CD14-positive monocyte (primary cell): ENCODE results near the gene RARRES2. TPM values are rescaled to one million over a fixed set of nuclear protein-coding genes. Genes with fewer than 3 reads are reported as not detected.

Source experiments
- DNase-seq, 3 donors: peaks; one replicate each; pipeline ENCODE4 v3.0.0-alpha.2; 2011 to 2022
- H2AFZ ChIP-seq: 2 replicates; pipeline ENCODE4 v1.6.0; 2012; ENCODE audit warnings: mild to moderate bottlenecking, low read depth, low read length, inconsistent platforms; ENCODE audit not compliant: insufficient read depth, poor library complexity, severe bottlenecking
- H3K27ac ChIP-seq, 2 donors: 1 replicate in 1 of 2; 2 replicates in 1 of 2; pipeline ENCODE4 v1.5.1; 2012 to 2013; ENCODE audit warnings: low read length in 2 of 2, control low read depth in 1 of 2, inconsistent platforms in 1 of 2, low read depth in 1 of 2, mild to moderate bottlenecking in 1 of 2
- H3K27me3 ChIP-seq, 2 donors: one replicate each; pipeline versions ENCODE4 v1.6.0 to v1.6.1; 2011 to 2013; ENCODE audit warnings: low read length in 2 of 2; ENCODE audit not compliant: control insufficient read depth in 2 of 2, insufficient read depth in 2 of 2
- H3K36me3 ChIP-seq, 2 donors: replicated peaks in 1 of 2; 1 replicate in 1 of 2; 2 replicates in 1 of 2; pipeline versions ENCODE4 v1.5.1 to v1.6.1; 2012 to 2013; ENCODE audit warnings: low read length in 2 of 2, control low read depth in 1 of 2, inconsistent platforms in 1 of 2, mild to moderate bottlenecking in 1 of 2; ENCODE audit not compliant: insufficient read depth in 2 of 2, control insufficient read depth in 1 of 2
- H3K4me1 ChIP-seq, 2 donors: 1 replicate in 1 of 2; 2 replicates in 1 of 2; pipeline versions ENCODE4 v1.5.1 to v1.6.1; 2012 to 2013; ENCODE audit warnings: low read length in 2 of 2, control low read depth in 1 of 2, inconsistent platforms in 1 of 2, mild to moderate bottlenecking in 1 of 2, moderate library complexity in 1 of 2; ENCODE audit not compliant: insufficient read depth in 2 of 2, control insufficient read depth in 1 of 2
- H3K4me2 ChIP-seq: replicated peaks from 2 replicates; pipeline ENCODE3; 2012; ENCODE audit warnings: low read length, moderate library complexity, mild to moderate bottlenecking; ENCODE audit not compliant: poor library complexity, severe bottlenecking; ENCODE audit errors: extremely low read depth
- H3K4me3 ChIP-seq, 3 experiments: fragments of 200-600 bp in 1 of 3; sonication (generic) in 1 of 3; replicated peaks in 1 of 3; 1 replicate in 2 of 3; 2 replicates in 1 of 3; pipeline ENCODE4 v1.5.1; 2011 to 2013; ENCODE audit warnings: low read length in 3 of 3, mild to moderate bottlenecking in 3 of 3, control low read depth in 2 of 3, low read depth in 2 of 3, inconsistent platforms in 1 of 3, moderate library complexity in 1 of 3
- H3K79me2 ChIP-seq: 2 replicates; pipeline ENCODE4 v1.6.0; 2012; ENCODE audit warnings: mild to moderate bottlenecking, control low read depth, inconsistent platforms, low read length, moderate library complexity; ENCODE audit not compliant: insufficient read depth
- H3K9ac ChIP-seq: 2 replicates; pipeline ENCODE4 v1.6.0; 2017; ENCODE audit warnings: low read length, mild to moderate bottlenecking; ENCODE audit not compliant: insufficient read depth, poor library complexity, severe bottlenecking
- H3K9me3 ChIP-seq, 2 donors: replicated peaks in 1 of 2; 1 replicate in 1 of 2; 2 replicates in 1 of 2; pipeline versions ENCODE4 v1.5.1 to v1.6.1; 2012 to 2013; ENCODE audit warnings: low read length in 2 of 2, control low read depth in 1 of 2; ENCODE audit not compliant: control insufficient read depth in 1 of 2, insufficient read depth in 1 of 2
- H4K20me1 ChIP-seq: 2 replicates; pipeline ENCODE4 v1.6.0; 2012; ENCODE audit warnings: mild to moderate bottlenecking, low read length, control low read depth, moderate library complexity; ENCODE audit not compliant: insufficient read depth
- H3K27ac Mint-ChIP-seq, 7 donors: one replicate each; pipeline ENCODE4 v1.8.0; 2020; ENCODE audit warnings: mild to moderate bottlenecking in 7 of 7, mixed read lengths in 7 of 7, moderate library complexity in 6 of 7, inconsistent platforms in 2 of 7
- H3K27me3 Mint-ChIP-seq, 3 donors: one replicate each; pipeline ENCODE4 v1.8.0; 2021 to 2022; ENCODE audit warnings: low read depth in 3 of 3, mild to moderate bottlenecking in 3 of 3, mixed read lengths in 3 of 3, moderate library complexity in 3 of 3, inconsistent platforms in 1 of 3
- H3K36me3 Mint-ChIP-seq, 2 donors: one replicate each; pipeline ENCODE4 v1.8.0; 2020; ENCODE audit warnings: mixed read lengths in 2 of 2, inconsistent platforms in 1 of 2, mild to moderate bottlenecking in 1 of 2
- H3K4me1 Mint-ChIP-seq: one replicate; pipeline ENCODE4 v1.8.0; 2020; ENCODE audit warnings: mild to moderate bottlenecking, mixed read lengths
- H3K4me3 Mint-ChIP-seq, 2 donors: one replicate each; pipeline ENCODE4 v1.8.0; 2020; ENCODE audit warnings: mild to moderate bottlenecking in 2 of 2, mixed read lengths in 2 of 2, moderate library complexity in 1 of 2
- H3K9me3 Mint-ChIP-seq, 7 donors: one replicate each; pipeline ENCODE4 v1.8.0; 2020 to 2022; ENCODE audit warnings: mixed read lengths in 7 of 7, mild to moderate bottlenecking in 6 of 7, moderate library complexity in 6 of 7, inconsistent platforms in 2 of 7
- WGBS: methylation state at CpG from one replicate; pipeline ENCODE4 v1.1.5; 2013; ENCODE audit warnings: missing lambda C conversion rate; ENCODE audit not compliant: insufficient coverage; 5-methylcytosine and 5-hydroxymethylcytosine counted together
- intact Hi-C, 2 donors: fragments of 100-400 bp; cut with micrococcal nuclease; formaldehyde crosslinking; loops; one replicate each; pipeline versions ENCODE4 v1.15.0 to v1.15.1; 2023
- polyA plus RNA-seq, 3 donors: library from polyadenylated mRNA; depleted of rRNA in 1 of 3; unstranded in 2 of 3; stranded (reverse) in 1 of 3; fragments of 300-500 nt in 2 of 3; fragments of >200 nt in 1 of 3; fragmentation: Illumina TruSeq in 2 of 3; gene quantifications; 1 replicate in 2 of 3; 2 replicates in 1 of 3; pipeline ENCODE4 v1.2.3, GENCODE V29; 2012 to 2021
- TF ChIP-seq, protein P1 (sequence below): fragments of 200-600 bp; IDR thresholded peaks from one replicate; pipeline ENCODE4 v1.8.0; 2022; ENCODE audit warnings: antibody characterized with exemption, mild to moderate bottlenecking

Gene RARRES2
- polyA plus RNA-seq, 3 donors: not detected

DNA sequence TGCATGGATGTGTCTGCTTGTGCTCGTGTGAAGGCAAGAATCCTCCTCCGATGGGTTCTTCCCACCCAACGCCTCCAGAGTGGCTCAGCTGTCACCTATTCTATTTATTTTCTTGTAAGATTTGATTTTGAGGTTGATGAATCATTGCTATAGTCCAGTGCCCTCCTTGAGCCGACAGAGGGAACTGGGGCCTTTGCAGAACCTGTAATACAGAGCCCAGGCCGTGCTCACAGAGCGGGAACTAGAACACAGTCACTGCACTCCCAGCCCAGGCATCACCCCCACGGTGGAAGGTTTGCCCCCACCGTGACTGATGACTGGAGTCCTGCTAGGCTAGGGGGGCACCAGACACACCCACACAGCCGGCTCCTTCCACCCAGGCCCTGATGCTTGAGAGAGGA, 2.0 kb downstream of the RARRES2 start:
- H3K4me3 Mint-ChIP-seq: peak overlapping the region in 1 of 2 donors; percentile 50
- Histone ChIP-seq H4K20me1 (no peaks in the 10 kb centered on the region), H2AFZ (no peak overlapping the region), H3K9me3 (peaks cover 7 to 19% of the 10 kb centered on the region in 2 donors), H3K9ac (no peak overlapping the region), H3K27ac (no peak overlapping the region), H3K4me2 (no peak overlapping the region), H3K4me1 (peaks cover 6 to 12% of the 10 kb centered on the region in 2 donors), H3K36me3 (no peaks in the 10 kb centered on the region), H3K79me2 (no peaks in the 10 kb centered on the region), H3K27me3 (peaks cover 27 to 42% of the 10 kb centered on the region in 2 donors), H3K4me3 (no peak overlapping the region)
- H3K36me3 Mint-ChIP-seq: peaks cover 5 to 8% of the 10 kb centered on the region in 2 donors
- peaks cover 0 to 26% (median 13%) of the 10 kb centered on the region in 7 donors for H3K9me3 Mint-ChIP-seq
- peak overlapping the region in 1 of 7 donors; percentile 23 for H3K27ac Mint-ChIP-seq
- WGBS: 22% methylated on average over 3 of the region's 9 CpGs
- TF ChIP-seq, protein P1, sequence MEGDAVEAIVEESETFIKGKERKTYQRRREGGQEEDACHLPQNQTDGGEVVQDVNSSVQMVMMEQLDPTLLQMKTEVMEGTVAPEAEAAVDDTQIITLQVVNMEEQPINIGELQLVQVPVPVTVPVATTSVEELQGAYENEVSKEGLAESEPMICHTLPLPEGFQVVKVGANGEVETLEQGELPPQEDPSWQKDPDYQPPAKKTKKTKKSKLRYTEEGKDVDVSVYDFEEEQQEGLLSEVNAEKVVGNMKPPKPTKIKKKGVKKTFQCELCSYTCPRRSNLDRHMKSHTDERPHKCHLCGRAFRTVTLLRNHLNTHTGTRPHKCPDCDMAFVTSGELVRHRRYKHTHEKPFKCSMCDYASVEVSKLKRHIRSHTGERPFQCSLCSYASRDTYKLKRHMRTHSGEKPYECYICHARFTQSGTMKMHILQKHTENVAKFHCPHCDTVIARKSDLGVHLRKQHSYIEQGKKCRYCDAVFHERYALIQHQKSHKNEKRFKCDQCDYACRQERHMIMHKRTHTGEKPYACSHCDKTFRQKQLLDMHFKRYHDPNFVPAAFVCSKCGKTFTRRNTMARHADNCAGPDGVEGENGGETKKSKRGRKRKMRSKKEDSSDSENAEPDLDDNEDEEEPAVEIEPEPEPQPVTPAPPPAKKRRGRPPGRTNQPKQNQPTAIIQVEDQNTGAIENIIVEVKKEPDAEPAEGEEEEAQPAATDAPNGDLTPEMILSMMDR: no peak
- no peak for DNase-seq
- H3K4me1 Mint-ChIP-seq: peaks cover 12% of the 10 kb centered on the region
- intact Hi-C loops: no loop called here
- peaks cover 37 to 48% (median 38%) of the 10 kb centered on the region in 3 donors for H3K27me3 Mint-ChIP-seq

DNA sequence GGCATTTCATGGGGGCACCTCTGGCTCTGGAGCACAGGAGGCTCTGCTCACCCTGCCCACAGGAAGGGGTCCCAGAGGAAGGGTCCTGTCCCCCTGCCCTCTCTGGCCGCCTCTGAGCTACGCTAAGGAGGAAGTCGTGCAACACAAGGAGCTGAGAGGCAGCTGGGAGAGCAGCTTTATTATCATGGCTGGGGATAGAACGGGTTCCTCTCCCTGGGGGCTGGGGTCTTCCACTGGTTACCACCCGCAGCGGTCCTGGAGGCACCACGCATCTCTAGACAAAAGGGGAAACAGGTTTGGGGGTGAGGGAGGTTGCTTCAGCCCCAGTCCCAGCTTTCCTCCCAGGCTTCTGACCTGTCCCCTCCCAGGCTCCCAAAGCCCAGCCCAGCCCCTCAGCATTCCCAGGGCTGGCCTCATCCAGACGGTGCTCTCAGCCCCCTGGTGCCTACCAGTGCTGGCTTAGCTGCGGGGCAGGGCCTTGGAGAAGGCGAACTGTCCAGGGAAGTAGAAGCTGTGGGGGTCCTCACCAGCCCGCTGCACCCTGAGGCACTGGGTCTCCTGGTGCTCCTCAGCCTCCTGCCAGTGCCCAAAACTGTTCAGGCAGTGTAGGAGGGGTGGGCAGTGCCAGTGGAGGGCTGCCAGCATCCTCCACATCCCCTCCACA, 3.1 kb downstream of the RARRES2 start:
- peak overlapping the region in 1 of 7 donors; percentile 8 for H3K27ac Mint-ChIP-seq
- Histone ChIP-seq H3K4me1 (peaks cover 6 to 12% of the 10 kb centered on the region in 2 donors), H3K27ac (no peak overlapping the region), H3K27me3 (peaks cover 27 to 38% of the 10 kb centered on the region in 2 donors), H2AFZ (no peak overlapping the region), H3K4me3 (no peak overlapping the region), H3K79me2 (no peaks in the 10 kb centered on the region), H3K36me3 (no peaks in the 10 kb centered on the region), H3K9ac (no peak overlapping the region), H3K4me2 (no peak overlapping the region), H4K20me1 (no peaks in the 10 kb centered on the region), H3K9me3 (peaks cover under 1 to 10% of the 10 kb centered on the region in 2 donors)
- DNase-seq: no peak
- H3K9me3 Mint-ChIP-seq: peaks cover 0 to 16% (median 5%) of the 10 kb centered on the region in 7 donors
- TF ChIP-seq, protein P1: no peak
- peaks cover 33 to 42% (median 34%) of the 10 kb centered on the region in 3 donors for H3K27me3 Mint-ChIP-seq
- H3K4me1 Mint-ChIP-seq: peaks cover 12% of the 10 kb centered on the region
- intact Hi-C loops: no loop called here
- H3K4me3 Mint-ChIP-seq: no peak overlapping the region
- peaks cover 5 to 8% of the 10 kb centered on the region in 2 donors for H3K36me3 Mint-ChIP-seq
- WGBS: 67% methylated on average over 3 of the region's 11 CpGs
